Transverse colon (tissue), 4 donors: ENCODE measurements around the gene N4BP2.

Experiments used
- CTCF ChIP-seq, 5 experiments: fragments of 200-600 bp in 3 of 5; fragments of 450-650 bp in 2 of 5; sonication (generic) in 3 of 5; IDR thresholded peaks; 1 replicate in 2 of 5; 2 replicates in 3 of 5; pipeline ENCODE4 v1.5.1; 2016 to 2017; ENCODE audit warnings: antibody characterized with exemption in 5 of 5, inconsistent platforms in 3 of 5, mild to moderate bottlenecking in 2 of 5, moderate library complexity in 1 of 5
- EP300 ChIP-seq: sonication (generic); formaldehyde crosslinking; IDR thresholded peaks from one replicate; pipeline ENCODE4 v1.6.1; 2017; ENCODE audit warnings: antibody characterized with exemption, low read depth
- POLR2A ChIP-seq: fragments of 450-650 bp; IDR thresholded peaks from one replicate; pipeline ENCODE4 v1.6.1; 2016; ENCODE audit warnings: antibody characterized with exemption, mild to moderate bottlenecking, moderate library complexity
- POLR2AphosphoS5 ChIP-seq, 3 donors: sonication (generic); formaldehyde crosslinking; IDR thresholded peaks; one replicate each; pipeline ENCODE4 v1.6.1; 2016; ENCODE audit warnings: antibody characterized with exemption in 3 of 3

- TF ChIP-seq CTCF (IDR thresholded peaks at IDR 0.05): no peak
- no peak for TF ChIP-seq POLR2A
- no peak for TF ChIP-seq EP300
- no peak for TF ChIP-seq POLR2AphosphoS5 (IDR thresholded peaks at IDR 0.05)
Measured at GRCh38 chr4:40180356-40180755, 123.7 kb downstream of the N4BP2 start.
